Adipocyte (in vitro differentiated cells): Measurements from ENCODE around the gene PPP1R3F.

Experiments used
- DNase-seq: peaks from one replicate; pipeline ENCODE4 v3.0.0-alpha.2; 2015; ENCODE audit warnings: low read depth
- H3K27me3 ChIP-seq: replicated peaks from 2 replicates; pipeline ENCODE4 v1.7.0; 2013; ENCODE audit warnings: mild to moderate bottlenecking, low read length, moderate library complexity; ENCODE audit not compliant: control insufficient read depth, insufficient read depth
- H3K36me3 ChIP-seq: 2 replicates; pipeline ENCODE4 v1.7.0; 2013; ENCODE audit warnings: low read length, mild to moderate bottlenecking, moderate library complexity; ENCODE audit not compliant: control insufficient read depth, insufficient read depth, severe bottlenecking
- H3K4me1 ChIP-seq: 2 replicates; pipeline ENCODE4 v1.7.0; 2013; ENCODE audit warnings: mild to moderate bottlenecking, low read length, moderate library complexity; ENCODE audit not compliant: control insufficient read depth, insufficient read depth
- H3K4me3 ChIP-seq: 2 replicates; pipeline ENCODE4 v1.7.0; 2013; ENCODE audit warnings: mild to moderate bottlenecking, low read length, moderate library complexity
- H3K9ac ChIP-seq: 2 replicates; pipeline ENCODE4 v1.7.0; 2013; ENCODE audit warnings: mild to moderate bottlenecking, low read length, moderate library complexity
- H3K9me3 ChIP-seq: 2 replicates; pipeline ENCODE4 v1.7.0; 2013; ENCODE audit warnings: mild to moderate bottlenecking, low read length, moderate library complexity; ENCODE audit not compliant: control insufficient read depth

Gene PPP1R3F

DNA sequence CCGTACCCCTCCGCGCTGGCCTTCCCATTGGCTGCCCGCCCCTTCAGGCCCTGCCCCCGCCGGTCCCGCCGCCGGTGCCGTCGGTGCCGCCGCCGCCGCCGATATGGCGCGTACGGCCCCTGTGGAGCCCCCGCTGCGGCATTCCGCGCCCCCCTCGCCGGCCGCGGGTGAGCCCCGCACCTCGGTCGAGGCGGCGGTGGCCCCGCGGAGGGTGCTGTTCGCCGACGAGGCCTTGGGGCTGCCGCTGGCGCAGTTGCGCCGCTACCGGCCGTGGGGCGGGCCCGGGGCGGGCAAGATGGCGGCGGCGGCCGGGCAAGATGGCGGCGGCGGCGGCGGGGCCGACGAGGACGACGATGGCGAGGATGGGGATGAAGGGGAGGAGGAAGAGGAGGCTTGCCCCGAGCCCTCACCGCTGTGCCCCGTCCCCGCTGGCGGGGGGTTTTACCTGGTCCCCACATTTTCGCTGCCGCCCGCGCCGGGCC lies at the start of gene PPP1R3F:
Gene PPP1R3F (plus strand): TSS at position 27 of the 482 bp plus-strand sequence. CDS start 77 bp downstream, at position 104.
- Histone ChIP-seq H3K36me3 (no peaks in the 10 kb centered on the region), H3K4me1 (peaks cover 19% of the 10 kb centered on the region), H3K27me3 (peaks cover 5% of the 10 kb centered on the region), H3K9me3 (no peaks in the 10 kb centered on the region), H3K4me3 (peak within 1 kb of the TSS; percentile 84), H3K9ac (peak within 1 kb of the TSS; percentile 85)
- no peak for DNase-seq

- no peak overlapping the region for H3K9ac ChIP-seq
- H3K36me3 ChIP-seq: no peaks in the 10 kb centered on the region
- H3K27me3 ChIP-seq: peaks cover 42% of the 10 kb centered on the region
- no peak for DNase-seq
- no peak overlapping the region for H3K4me3 ChIP-seq
- no peaks in the 10 kb centered on the region for H3K4me1 ChIP-seq
- H3K9me3 ChIP-seq: no peaks in the 10 kb centered on the region
These were observed 49.5 kb upstream of the PPP1R3F start for GRCh38 chrX:49220100-49220499.

GRCh38 chrX:49221868-49222267 lies 47.7 kb upstream of the PPP1R3F start:
- H3K4me3 ChIP-seq: no peak overlapping the region
- no peak overlapping the region for H3K9ac ChIP-seq
- H3K9me3 ChIP-seq: no peaks in the 10 kb centered on the region
- DNase-seq: no peak
- no peaks in the 10 kb centered on the region for H3K36me3 ChIP-seq
- H3K27me3 ChIP-seq: peaks cover 40% of the 10 kb centered on the region
- H3K4me1 ChIP-seq: no peaks in the 10 kb centered on the region

DNA sequence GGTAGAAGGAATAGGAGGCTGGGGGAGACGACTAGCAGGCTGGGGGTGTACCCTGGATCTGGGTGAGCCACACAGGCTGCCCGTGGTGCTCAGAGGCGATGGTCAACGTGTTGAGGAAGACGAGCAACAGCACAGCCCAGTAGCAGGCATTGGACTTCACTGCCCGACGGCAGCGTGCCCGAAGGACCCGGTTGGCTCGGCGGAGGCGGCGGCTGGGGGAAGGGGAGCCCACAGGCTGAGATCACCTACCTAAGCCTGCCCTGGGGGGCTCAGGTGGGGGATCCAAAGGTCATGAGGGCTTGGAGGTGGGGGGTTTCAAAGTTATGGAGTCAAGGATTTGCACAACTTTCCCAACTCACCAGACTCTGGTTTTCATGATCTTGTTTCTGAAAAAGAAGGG lies 43.7 kb upstream of the PPP1R3F start:
- DNase-seq: no peak
- H3K36me3 ChIP-seq: no peaks in the 10 kb centered on the region
- H3K27me3 ChIP-seq: peaks cover 24% of the 10 kb centered on the region

GRCh38 chrX:49226946-49227345 lies 42.6 kb upstream of the PPP1R3F start:
- Histone ChIP-seq H3K9me3 (no peaks in the 10 kb centered on the region), H3K27me3 (peaks cover 24% of the 10 kb centered on the region), H3K36me3 (no peaks in the 10 kb centered on the region), H3K9ac (no peak overlapping the region), H3K4me1 (no peaks in the 10 kb centered on the region), H3K4me3 (no peak overlapping the region)
- no peak for DNase-seq

More for the DNA sequence above, 43.7 kb upstream of the PPP1R3F start:
- no peaks in the 10 kb centered on the region for H3K9me3 ChIP-seq
- no peak overlapping the region for H3K9ac ChIP-seq
- H3K4me3 ChIP-seq: no peak overlapping the region
- no peaks in the 10 kb centered on the region for H3K4me1 ChIP-seq

- Histone ChIP-seq H3K4me3 (no peak overlapping the region), H3K4me1 (no peaks in the 10 kb centered on the region), H3K9me3 (no peaks in the 10 kb centered on the region), H3K27me3 (peaks cover 24% of the 10 kb centered on the region), H3K9ac (no peak overlapping the region), H3K36me3 (no peaks in the 10 kb centered on the region)
- DNase-seq: no peak
These were observed 41.9 kb upstream of the PPP1R3F start for GRCh38 chrX:49227726-49228125.

GRCh38 chrX:49228185-49228584 lies 41.4 kb upstream of the PPP1R3F start:
- Histone ChIP-seq H3K4me1 (no peaks in the 10 kb centered on the region), H3K27me3 (peaks cover 24% of the 10 kb centered on the region), H3K36me3 (no peaks in the 10 kb centered on the region), H3K4me3 (no peak overlapping the region), H3K9ac (no peak overlapping the region), H3K9me3 (no peaks in the 10 kb centered on the region)
- no peak for DNase-seq

GRCh38 chrX:49230500-49231232 lies 38.9 kb upstream of the PPP1R3F start:
- Histone ChIP-seq H3K4me1 (no peaks in the 10 kb centered on the region), H3K27me3 (peaks cover 7% of the 10 kb centered on the region), H3K9ac (no peak overlapping the region), H3K36me3 (no peaks in the 10 kb centered on the region), H3K4me3 (peak overlapping the region; percentile 12), H3K9me3 (no peaks in the 10 kb centered on the region)
- DNase-seq: no peak

GRCh38 chrX:49231333-49232000 lies 38.1 kb upstream of the PPP1R3F start:
- Histone ChIP-seq H3K4me1 (peaks cover 2% of the 10 kb centered on the region), H3K27me3 (peaks cover 7% of the 10 kb centered on the region), H3K9me3 (no peaks in the 10 kb centered on the region), H3K36me3 (no peaks in the 10 kb centered on the region), H3K9ac (no peak overlapping the region), H3K4me3 (no peak overlapping the region)
- DNase-seq: no peak

DNA sequence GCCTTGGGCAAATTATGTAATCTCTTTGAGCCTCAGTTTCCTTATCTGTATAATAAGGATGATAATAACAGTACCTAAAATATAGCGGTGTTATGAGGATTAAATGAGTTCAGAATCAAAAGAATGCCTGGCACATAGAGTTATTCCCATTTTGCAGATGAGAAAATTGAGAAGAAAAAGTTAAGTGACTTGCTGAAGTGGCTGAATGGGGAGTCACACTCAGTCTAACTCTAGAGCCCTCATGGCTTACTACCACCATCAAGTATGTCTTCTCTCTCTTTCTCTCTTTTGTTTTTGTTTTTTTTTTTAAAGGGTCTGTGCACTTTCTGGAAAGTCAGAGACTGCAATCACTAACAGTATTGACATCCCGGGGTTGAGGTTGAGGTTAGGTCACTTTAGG lies 37.1 kb upstream of the PPP1R3F start:
- DNase-seq: no peak
- Histone ChIP-seq H3K36me3 (no peaks in the 10 kb centered on the region), H3K4me3 (no peak overlapping the region), H3K4me1 (peaks cover 2% of the 10 kb centered on the region), H3K9ac (no peak overlapping the region), H3K27me3 (no peaks in the 10 kb centered on the region), H3K9me3 (no peaks in the 10 kb centered on the region)

DNA sequence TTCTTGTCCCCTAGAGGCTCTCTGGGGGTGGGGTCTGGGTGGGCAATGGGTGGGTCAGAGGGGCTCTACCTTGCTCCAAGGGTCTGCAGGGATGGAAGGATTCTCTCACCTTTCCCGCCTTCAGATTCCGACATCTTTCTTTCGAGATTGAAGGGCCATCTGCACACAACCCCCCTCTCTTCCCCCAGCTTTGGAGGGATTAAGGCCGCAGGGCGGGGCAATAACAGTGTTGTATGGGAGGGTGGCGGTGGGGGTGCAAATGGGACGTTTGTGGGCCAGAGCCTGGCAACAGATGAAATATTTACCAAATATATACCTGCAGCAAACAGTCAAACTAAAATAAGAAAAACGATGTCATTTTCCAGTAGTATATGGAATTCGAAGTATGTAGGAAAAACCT lies 36.4 kb upstream of the PPP1R3F start, which contains the start of gene CACNA1F:
Gene CACNA1F (minus strand): TSS at position 165 of the 400 bp plus-strand sequence. CDS start 31 bp downstream, at position 134.
- Histone ChIP-seq H3K9me3 (no peaks in the 10 kb centered on the region), H3K36me3 (no peaks in the 10 kb centered on the region), H3K4me1 (peaks cover 2% of the 10 kb centered on the region), H3K9ac (no peak within 1 kb of the TSS), H3K4me3 (no peak within 1 kb of the TSS), H3K27me3 (no peaks in the 10 kb centered on the region)
- no peak for DNase-seq
